Measurements from ENCODE around the gene ESCO1. TPM values are rescaled to one million over a fixed set of nuclear protein-coding genes. Genes with fewer than 3 reads are reported as not detected.
"Not testable (repeated sequence)": the region's sequence is repeated elsewhere in the genome, so short reads cannot be mapped to it uniquely, and the experiment has no call there.

ESCO1 gene
- total and polyA plus RNA-seq, 2 experiments from 2014 or later = 50.4 to 56.8 TPM

DNA sequence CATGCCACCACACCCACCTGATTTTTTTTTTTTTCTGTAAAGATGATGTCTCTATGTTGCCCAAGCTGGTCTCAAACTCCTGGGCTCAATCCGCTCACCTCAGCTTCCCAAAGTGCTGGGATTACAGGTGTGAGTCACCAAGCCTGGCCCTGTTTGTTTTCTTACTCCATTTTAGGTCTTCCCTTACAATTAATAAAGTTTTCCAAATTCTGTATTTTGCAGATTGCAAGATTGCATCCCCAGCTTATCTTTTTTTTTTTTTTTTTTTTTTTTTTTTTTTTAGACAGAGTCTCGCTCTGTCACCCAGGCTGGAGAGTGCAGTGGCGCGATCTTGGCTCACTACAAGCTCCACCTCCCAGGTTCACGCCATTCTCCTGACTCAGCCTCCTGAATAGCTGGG is 39.9 kb upstream of the ESCO1 start:
- not testable (repeated sequence) for ATAC-seq; H3K4me1 Mint-ChIP-seq; H3K36me3 ChIP-seq (ENCODE audit: insufficient read depth); DNase-seq (ENCODE audit: low spot score); H3K9me3 Mint-ChIP-seq; H3K27ac ChIP-seq (ENCODE audit: low read depth); H3K27me3 Mint-ChIP-seq (ENCODE audit: insufficient read depth, low read depth, poor library complexity); H3K4me3 Mint-ChIP-seq; H4K20me1 ChIP-seq (replicated peaks; ENCODE audit: insufficient read depth); H3K4me1 ChIP-seq (ENCODE audit: insufficient read depth); H3K79me2 ChIP-seq (replicated peaks; ENCODE audit: insufficient read depth); H3K27me3 ChIP-seq (ENCODE audit: insufficient read depth); H3F3A ChIP-seq (replicated peaks; ENCODE audit: low read depth); H3K4me3 ChIP-seq; H3K4me2 ChIP-seq; H2AFZ ChIP-seq; H3K27ac Mint-ChIP-seq; H3K9me2 ChIP-seq (ENCODE audit: insufficient read depth)
- peaks cover 14% of the 10 kb centered on the region for H3K36me3 Mint-ChIP-seq (ENCODE audit: low read depth)

DNA sequence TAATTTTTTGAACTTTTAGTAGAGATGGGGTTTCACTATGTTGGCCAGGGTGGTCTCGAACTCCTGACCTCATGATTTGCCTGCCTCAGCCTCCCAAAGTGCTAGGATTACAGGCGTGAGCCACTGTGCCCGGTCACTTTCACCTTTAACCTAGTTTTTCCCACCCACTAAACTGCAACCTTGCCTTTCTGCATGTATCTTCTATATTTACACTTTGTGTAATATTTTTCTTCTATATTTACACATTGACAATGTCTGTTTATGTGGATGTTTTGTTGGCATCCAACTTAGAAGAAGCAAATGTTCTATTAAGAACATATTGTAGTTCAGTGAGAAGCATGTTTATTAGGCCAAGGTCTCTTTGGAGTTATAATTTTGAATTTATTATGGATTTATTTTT is 38.3 kb upstream of the ESCO1 start:
- no peaks in the 10 kb centered on the region for H3K4me1 ChIP-seq (ENCODE audit: insufficient read depth)
- H3K27ac Mint-ChIP-seq = no peak overlapping the region
- H3K4me1 Mint-ChIP-seq = 0 out of 3 replicates have a peak, but pooled peaks cover 3% of the 10 kb centered on the region
- no peak overlapping the region for H3K4me3 ChIP-seq
- H3K4me2 ChIP-seq = no peak overlapping the region
- 0 out of 2 replicates have a peak, but pooled peaks cover 10% of the 10 kb centered on the region for H3F3A ChIP-seq (replicated peaks; ENCODE audit: low read depth)
- H3K4me3 Mint-ChIP-seq = no peak overlapping the region
- no peak for ATAC-seq
- no peaks in the 10 kb centered on the region for H3K9me2 ChIP-seq (ENCODE audit: insufficient read depth)
- no peaks in the 10 kb centered on the region for H3K79me2 ChIP-seq (replicated peaks; ENCODE audit: insufficient read depth)
- no peak overlapping the region for H3K27ac ChIP-seq (ENCODE audit: low read depth)
- H3K36me3 Mint-ChIP-seq (ENCODE audit: low read depth) = peaks cover 22% of the 10 kb centered on the region
- no peaks in the 10 kb centered on the region for H3K9me3 Mint-ChIP-seq
- peaks cover 2% of the 10 kb centered on the region for H3K27me3 Mint-ChIP-seq (ENCODE audit: insufficient read depth, low read depth, poor library complexity)
- no peaks in the 10 kb centered on the region for H3K36me3 ChIP-seq (ENCODE audit: insufficient read depth)
- no peak overlapping the region for H2AFZ ChIP-seq
- no peaks in the 10 kb centered on the region; the same call in 1 of the 2 replicates for H4K20me1 ChIP-seq (replicated peaks; ENCODE audit: insufficient read depth)
- no peaks in the 10 kb centered on the region for H3K27me3 ChIP-seq (ENCODE audit: insufficient read depth)
- DNase-seq (ENCODE audit: low spot score) = no peak
- TF ChIP-seq, protein P1, sequence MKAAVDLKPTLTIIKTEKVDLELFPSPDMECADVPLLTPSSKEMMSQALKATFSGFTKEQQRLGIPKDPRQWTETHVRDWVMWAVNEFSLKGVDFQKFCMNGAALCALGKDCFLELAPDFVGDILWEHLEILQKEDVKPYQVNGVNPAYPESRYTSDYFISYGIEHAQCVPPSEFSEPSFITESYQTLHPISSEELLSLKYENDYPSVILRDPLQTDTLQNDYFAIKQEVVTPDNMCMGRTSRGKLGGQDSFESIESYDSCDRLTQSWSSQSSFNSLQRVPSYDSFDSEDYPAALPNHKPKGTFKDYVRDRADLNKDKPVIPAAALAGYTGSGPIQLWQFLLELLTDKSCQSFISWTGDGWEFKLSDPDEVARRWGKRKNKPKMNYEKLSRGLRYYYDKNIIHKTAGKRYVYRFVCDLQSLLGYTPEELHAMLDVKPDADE (IDR thresholded peaks at IDR 0.05) = no peak
- TF ChIP-seq, protein P2, sequence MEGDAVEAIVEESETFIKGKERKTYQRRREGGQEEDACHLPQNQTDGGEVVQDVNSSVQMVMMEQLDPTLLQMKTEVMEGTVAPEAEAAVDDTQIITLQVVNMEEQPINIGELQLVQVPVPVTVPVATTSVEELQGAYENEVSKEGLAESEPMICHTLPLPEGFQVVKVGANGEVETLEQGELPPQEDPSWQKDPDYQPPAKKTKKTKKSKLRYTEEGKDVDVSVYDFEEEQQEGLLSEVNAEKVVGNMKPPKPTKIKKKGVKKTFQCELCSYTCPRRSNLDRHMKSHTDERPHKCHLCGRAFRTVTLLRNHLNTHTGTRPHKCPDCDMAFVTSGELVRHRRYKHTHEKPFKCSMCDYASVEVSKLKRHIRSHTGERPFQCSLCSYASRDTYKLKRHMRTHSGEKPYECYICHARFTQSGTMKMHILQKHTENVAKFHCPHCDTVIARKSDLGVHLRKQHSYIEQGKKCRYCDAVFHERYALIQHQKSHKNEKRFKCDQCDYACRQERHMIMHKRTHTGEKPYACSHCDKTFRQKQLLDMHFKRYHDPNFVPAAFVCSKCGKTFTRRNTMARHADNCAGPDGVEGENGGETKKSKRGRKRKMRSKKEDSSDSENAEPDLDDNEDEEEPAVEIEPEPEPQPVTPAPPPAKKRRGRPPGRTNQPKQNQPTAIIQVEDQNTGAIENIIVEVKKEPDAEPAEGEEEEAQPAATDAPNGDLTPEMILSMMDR (conservative IDR thresholded peaks at IDR 0.05; ENCODE audit: low read depth in 2 of 2) = no peak
- TF ChIP-seq, protein P3, sequence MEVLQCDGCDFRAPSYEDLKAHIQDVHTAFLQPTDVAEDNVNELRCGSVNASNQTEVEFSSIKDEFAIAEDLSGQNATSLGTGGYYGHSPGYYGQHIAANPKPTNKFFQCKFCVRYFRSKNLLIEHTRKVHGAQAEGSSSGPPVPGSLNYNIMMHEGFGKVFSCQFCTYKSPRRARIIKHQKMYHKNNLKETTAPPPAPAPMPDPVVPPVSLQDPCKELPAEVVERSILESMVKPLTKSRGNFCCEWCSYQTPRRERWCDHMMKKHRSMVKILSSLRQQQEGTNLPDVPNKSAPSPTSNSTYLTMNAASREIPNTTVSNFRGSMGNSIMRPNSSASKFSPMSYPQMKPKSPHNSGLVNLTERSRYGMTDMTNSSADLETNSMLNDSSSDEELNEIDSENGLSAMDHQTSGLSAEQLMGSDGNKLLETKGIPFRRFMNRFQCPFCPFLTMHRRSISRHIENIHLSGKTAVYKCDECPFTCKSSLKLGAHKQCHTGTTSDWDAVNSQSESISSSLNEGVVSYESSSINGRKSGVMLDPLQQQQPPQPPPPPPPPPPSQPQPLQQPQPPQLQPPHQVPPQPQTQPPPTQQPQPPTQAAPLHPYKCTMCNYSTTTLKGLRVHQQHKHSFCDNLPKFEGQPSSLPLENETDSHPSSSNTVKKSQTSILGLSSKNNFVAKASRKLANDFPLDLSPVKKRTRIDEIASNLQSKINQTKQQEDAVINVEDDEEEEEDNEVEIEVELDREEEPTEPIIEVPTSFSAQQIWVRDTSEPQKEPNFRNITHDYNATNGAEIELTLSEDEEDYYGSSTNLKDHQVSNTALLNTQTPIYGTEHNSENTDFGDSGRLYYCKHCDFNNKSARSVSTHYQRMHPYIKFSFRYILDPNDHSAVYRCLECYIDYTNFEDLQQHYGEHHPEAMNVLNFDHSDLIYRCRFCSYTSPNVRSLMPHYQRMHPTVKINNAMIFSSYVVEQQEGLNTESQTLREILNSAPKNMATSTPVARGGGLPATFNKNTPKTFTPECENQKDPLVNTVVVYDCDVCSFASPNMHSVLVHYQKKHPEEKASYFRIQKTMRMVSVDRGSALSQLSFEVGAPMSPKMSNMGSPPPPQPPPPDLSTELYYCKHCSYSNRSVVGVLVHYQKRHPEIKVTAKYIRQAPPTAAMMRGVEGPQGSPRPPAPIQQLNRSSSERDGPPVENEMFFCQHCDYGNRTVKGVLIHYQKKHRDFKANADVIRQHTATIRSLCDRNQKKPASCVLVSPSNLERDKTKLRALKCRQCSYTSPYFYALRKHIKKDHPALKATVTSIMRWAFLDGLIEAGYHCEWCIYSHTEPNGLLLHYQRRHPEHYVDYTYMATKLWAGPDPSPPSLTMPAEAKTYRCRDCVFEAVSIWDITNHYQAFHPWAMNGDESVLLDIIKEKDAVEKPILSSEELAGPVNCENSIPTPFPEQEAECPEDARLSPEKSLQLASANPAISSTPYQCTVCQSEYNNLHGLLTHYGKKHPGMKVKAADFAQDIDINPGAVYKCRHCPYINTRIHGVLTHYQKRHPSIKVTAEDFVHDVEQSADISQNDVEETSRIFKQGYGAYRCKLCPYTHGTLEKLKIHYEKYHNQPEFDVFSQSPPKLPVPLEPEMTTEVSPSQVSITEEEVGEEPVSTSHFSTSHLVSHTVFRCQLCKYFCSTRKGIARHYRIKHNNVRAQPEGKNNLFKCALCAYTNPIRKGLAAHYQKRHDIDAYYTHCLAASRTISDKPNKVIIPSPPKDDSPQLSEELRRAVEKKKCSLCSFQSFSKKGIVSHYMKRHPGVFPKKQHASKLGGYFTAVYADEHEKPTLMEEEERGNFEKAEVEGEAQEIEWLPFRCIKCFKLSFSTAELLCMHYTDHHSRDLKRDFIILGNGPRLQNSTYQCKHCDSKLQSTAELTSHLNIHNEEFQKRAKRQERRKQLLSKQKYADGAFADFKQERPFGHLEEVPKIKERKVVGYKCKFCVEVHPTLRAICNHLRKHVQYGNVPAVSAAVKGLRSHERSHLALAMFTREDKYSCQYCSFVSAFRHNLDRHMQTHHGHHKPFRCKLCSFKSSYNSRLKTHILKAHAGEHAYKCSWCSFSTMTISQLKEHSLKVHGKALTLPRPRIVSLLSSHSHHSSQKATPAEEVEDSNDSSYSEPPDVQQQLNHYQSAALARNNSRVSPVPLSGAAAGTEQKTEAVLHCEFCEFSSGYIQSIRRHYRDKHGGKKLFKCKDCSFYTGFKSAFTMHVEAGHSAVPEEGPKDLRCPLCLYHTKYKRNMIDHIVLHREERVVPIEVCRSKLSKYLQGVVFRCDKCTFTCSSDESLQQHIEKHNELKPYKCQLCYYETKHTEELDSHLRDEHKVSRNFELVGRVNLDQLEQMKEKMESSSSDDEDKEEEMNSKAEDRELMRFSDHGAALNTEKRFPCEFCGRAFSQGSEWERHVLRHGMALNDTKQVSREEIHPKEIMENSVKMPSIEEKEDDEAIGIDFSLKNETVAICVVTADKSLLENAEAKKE (CRISPR knock-in tag; IDR thresholded peaks at IDR 0.05) = no peak
- no peak for TF ChIP-seq POLR2AphosphoS5 (IDR thresholded peaks at IDR 0.05; ENCODE audit: low read depth)
- no peak for TF ChIP-seq EZH2 (IDR thresholded peaks at IDR 0.05; ENCODE audit: low read depth, unreplicated experiment)
- no peak for TF ChIP-seq CREB1 (CRISPR knock-in tag; IDR thresholded peaks at IDR 0.05; ENCODE audit: low read depth)
- TF ChIP-seq, protein P4, sequence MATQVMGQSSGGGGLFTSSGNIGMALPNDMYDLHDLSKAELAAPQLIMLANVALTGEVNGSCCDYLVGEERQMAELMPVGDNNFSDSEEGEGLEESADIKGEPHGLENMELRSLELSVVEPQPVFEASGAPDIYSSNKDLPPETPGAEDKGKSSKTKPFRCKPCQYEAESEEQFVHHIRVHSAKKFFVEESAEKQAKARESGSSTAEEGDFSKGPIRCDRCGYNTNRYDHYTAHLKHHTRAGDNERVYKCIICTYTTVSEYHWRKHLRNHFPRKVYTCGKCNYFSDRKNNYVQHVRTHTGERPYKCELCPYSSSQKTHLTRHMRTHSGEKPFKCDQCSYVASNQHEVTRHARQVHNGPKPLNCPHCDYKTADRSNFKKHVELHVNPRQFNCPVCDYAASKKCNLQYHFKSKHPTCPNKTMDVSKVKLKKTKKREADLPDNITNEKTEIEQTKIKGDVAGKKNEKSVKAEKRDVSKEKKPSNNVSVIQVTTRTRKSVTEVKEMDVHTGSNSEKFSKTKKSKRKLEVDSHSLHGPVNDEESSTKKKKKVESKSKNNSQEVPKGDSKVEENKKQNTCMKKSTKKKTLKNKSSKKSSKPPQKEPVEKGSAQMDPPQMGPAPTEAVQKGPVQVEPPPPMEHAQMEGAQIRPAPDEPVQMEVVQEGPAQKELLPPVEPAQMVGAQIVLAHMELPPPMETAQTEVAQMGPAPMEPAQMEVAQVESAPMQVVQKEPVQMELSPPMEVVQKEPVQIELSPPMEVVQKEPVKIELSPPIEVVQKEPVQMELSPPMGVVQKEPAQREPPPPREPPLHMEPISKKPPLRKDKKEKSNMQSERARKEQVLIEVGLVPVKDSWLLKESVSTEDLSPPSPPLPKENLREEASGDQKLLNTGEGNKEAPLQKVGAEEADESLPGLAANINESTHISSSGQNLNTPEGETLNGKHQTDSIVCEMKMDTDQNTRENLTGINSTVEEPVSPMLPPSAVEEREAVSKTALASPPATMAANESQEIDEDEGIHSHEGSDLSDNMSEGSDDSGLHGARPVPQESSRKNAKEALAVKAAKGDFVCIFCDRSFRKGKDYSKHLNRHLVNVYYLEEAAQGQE (IDR thresholded peaks at IDR 0.05; ENCODE audit: unreplicated experiment) = no peak
- no peak for TF ChIP-seq STAT1 (IDR thresholded peaks at IDR 0.05; ENCODE audit: unreplicated experiment)
- TF ChIP-seq EZH2phosphoT487 (IDR thresholded peaks at IDR 0.05; ENCODE audit: unreplicated experiment) = no peak
- TF ChIP-seq NANOG (IDR thresholded peaks at IDR 0.05; ENCODE audit: borderline replicate concordance) = no peak

Data from GM23338 (cell line).